HEK293 (cell line): ENCODE results near the gene TCHHL1.

Experiments
- CTCF ChIA-PET: fragments of 350-600 bp; formaldehyde crosslinking; extraction: SDS; loops from one replicate; lab custom pipeline; 2021; ENCODE audit warnings: antibody characterized with exemption; lab: Yijun Ruan, JAX
- POLR2A ChIA-PET: fragments of 300-600 bp; formaldehyde crosslinking; extraction: SDS; loops from one replicate; lab custom pipeline; 2020; ENCODE audit warnings: antibody characterized with exemption, inconsistent platforms; lab: Yijun Ruan, JAX
- H3K27ac ChIP-seq: fragments of 200-500 bp; sonication (Bioruptor generic); 2 replicates; pipeline ENCODE4 v1.5.1; 2014; ENCODE audit warnings: low read depth, low read length, control low read depth, inconsistent platforms; ENCODE audit errors: extremely low read depth
- H3K36me3 ChIP-seq, 2 experiments: fragments of 200-500 bp in 1 of 2; sonication (Bioruptor generic) in 1 of 2; 1 replicate in 1 of 2; 2 replicates in 1 of 2; pipeline ENCODE4 v1.5.1; 2014 to 2017; ENCODE audit warnings: inconsistent platforms in 2 of 2, low read length in 2 of 2; ENCODE audit not compliant: control insufficient read depth in 2 of 2, insufficient read depth in 1 of 2
- H3K4me1 ChIP-seq: fragments of 200-500 bp; sonication (Bioruptor generic); 2 replicates; pipeline ENCODE4 v1.5.1; 2014; ENCODE audit warnings: mild to moderate bottlenecking, low read length, inconsistent platforms; ENCODE audit not compliant: control insufficient read depth, insufficient read depth
- H3K4me3 ChIP-seq: 2 replicates; pipeline ENCODE4 v1.5.1; 2011; ENCODE audit warnings: low read depth, mild to moderate bottlenecking, control low read depth, low read length, moderate library complexity
- H3K9me3 ChIP-seq: fragments of 200-500 bp; sonication (Bioruptor generic); 2 replicates; pipeline ENCODE4 v1.5.1; 2014; ENCODE audit warnings: low read depth, low read length, inconsistent platforms; ENCODE audit not compliant: control insufficient read depth, insufficient read depth
- SETDB1 ChIP-seq: IDR thresholded peaks from one replicate; pipeline ENCODE4 v1.6.1; 2017; ENCODE audit warnings: mild to moderate bottlenecking, low read length, moderate library complexity, mixed read lengths; ENCODE audit not compliant: insufficient read length
- SP2 ChIP-seq: fragments of 450-650 bp; formaldehyde crosslinking; IDR thresholded peaks from 2 replicates; pipeline ENCODE4 v1.5.1; 2016; ENCODE audit warnings: missing biosample characterization, missing genetic modification characterization
- ZBTB20 ChIP-seq: fragments of 450-650 bp; formaldehyde crosslinking; IDR thresholded peaks from 2 replicates; pipeline ENCODE4 v1.5.1; 2016; ENCODE audit warnings: missing biosample characterization, missing genetic modification characterization
- ZBTB7A ChIP-seq: fragments of 450-650 bp; formaldehyde crosslinking; IDR thresholded peaks from 2 replicates; pipeline ENCODE4 v1.5.1; 2016; ENCODE audit warnings: low read depth, missing biosample characterization, missing genetic modification characterization
- ZBTB8A ChIP-seq: fragments of 450-650 bp; formaldehyde crosslinking; IDR thresholded peaks from 2 replicates; pipeline ENCODE4 v1.5.1; 2016; ENCODE audit warnings: missing biosample characterization, missing genetic modification characterization
- ZFHX2 ChIP-seq: fragments of 450-650 bp; formaldehyde crosslinking; conservative IDR thresholded peaks from 2 replicates; pipeline ENCODE4 v1.5.1; 2016; ENCODE audit warnings: missing biosample characterization, missing genetic modification characterization
- ZIC2 ChIP-seq: fragments of 450-650 bp; formaldehyde crosslinking; IDR thresholded peaks from 2 replicates; pipeline ENCODE4 v1.5.1; 2016; ENCODE audit warnings: missing biosample characterization, missing genetic modification characterization
- ZNF121 ChIP-seq: fragments of 450-650 bp; formaldehyde crosslinking; IDR thresholded peaks from 2 replicates; pipeline ENCODE4 v1.5.1; 2016; ENCODE audit warnings: missing biosample characterization, missing genetic modification characterization
- ZNF169 ChIP-seq: fragments of 450-650 bp; formaldehyde crosslinking; IDR thresholded peaks from 2 replicates; pipeline ENCODE4 v1.5.1; 2016; ENCODE audit warnings: missing biosample characterization, missing genetic modification characterization
- ZNF19 ChIP-seq: fragments of 450-650 bp; formaldehyde crosslinking; IDR thresholded peaks from 2 replicates; pipeline ENCODE4; 2016; ENCODE audit warnings: missing biosample characterization, missing genetic modification characterization, low read depth
- ZNF266 ChIP-seq: fragments of 450-650 bp; formaldehyde crosslinking; IDR thresholded peaks from 2 replicates; pipeline ENCODE4 v1.5.1; 2016; ENCODE audit warnings: missing biosample characterization, missing genetic modification characterization, low read depth
- ZNF292 ChIP-seq: fragments of 450-650 bp; formaldehyde crosslinking; IDR thresholded peaks from 2 replicates; pipeline ENCODE4 v1.5.1; 2016; ENCODE audit warnings: low read depth, missing biosample characterization, missing genetic modification characterization, borderline replicate concordance
- ZNF416 ChIP-seq: fragments of 450-650 bp; formaldehyde crosslinking; IDR thresholded peaks from 2 replicates; pipeline ENCODE4 v1.5.1; 2016; ENCODE audit warnings: missing biosample characterization, missing genetic modification characterization
- ZNF426 ChIP-seq: fragments of 450-650 bp; formaldehyde crosslinking; IDR thresholded peaks from 2 replicates; pipeline ENCODE4 v1.5.1; 2017; ENCODE audit warnings: missing biosample characterization, missing genetic modification characterization, mild to moderate bottlenecking, inconsistent platforms, moderate library complexity
- ZNF629 ChIP-seq: fragments of 450-650 bp; formaldehyde crosslinking; IDR thresholded peaks from 2 replicates; pipeline ENCODE4 v1.5.1; 2017; ENCODE audit warnings: missing biosample characterization, missing genetic modification characterization
- ZNF654 ChIP-seq: fragments of 450-650 bp; formaldehyde crosslinking; IDR thresholded peaks from 2 replicates; pipeline ENCODE4 v1.5.1; 2016; ENCODE audit warnings: low read depth, missing biosample characterization, missing genetic modification characterization
- ZNF660 ChIP-seq: fragments of 450-650 bp; IDR thresholded peaks from 2 replicates; pipeline ENCODE4 v1.5.1; 2018; ENCODE audit warnings: missing biosample characterization, mild to moderate bottlenecking, missing genetic modification characterization
- ZNF677 ChIP-seq: fragments of 450-650 bp; IDR thresholded peaks from 2 replicates; pipeline ENCODE4 v1.5.0; 2018; ENCODE audit warnings: missing biosample characterization, mild to moderate bottlenecking, missing genetic modification characterization, moderate library complexity
- ZNF707 ChIP-seq: fragments of 450-650 bp; formaldehyde crosslinking; IDR thresholded peaks from 2 replicates; pipeline ENCODE4 v1.5.1; 2016; ENCODE audit warnings: missing biosample characterization, missing genetic modification characterization
- ZNF76 ChIP-seq: fragments of 450-650 bp; formaldehyde crosslinking; IDR thresholded peaks from 2 replicates; pipeline ENCODE4; 2016; ENCODE audit warnings: low read depth, missing biosample characterization, missing genetic modification characterization, borderline replicate concordance
- ZNF837 ChIP-seq: fragments of 450-650 bp; formaldehyde crosslinking; IDR thresholded peaks from 2 replicates; pipeline ENCODE4 v1.5.1; 2016; ENCODE audit warnings: missing biosample characterization, missing genetic modification characterization
- ZSCAN16 ChIP-seq: fragments of 450-650 bp; formaldehyde crosslinking; IDR thresholded peaks from 2 replicates; pipeline ENCODE4 v1.5.1; 2016; ENCODE audit warnings: missing biosample characterization, missing genetic modification characterization
- ZSCAN4 ChIP-seq: fragments of 450-650 bp; formaldehyde crosslinking; IDR thresholded peaks from 2 replicates; pipeline ENCODE4 v1.5.1; 2017; ENCODE audit warnings: missing biosample characterization, missing genetic modification characterization
- ZSCAN5A ChIP-seq: fragments of 450-650 bp; formaldehyde crosslinking; IDR thresholded peaks from 2 replicates; pipeline ENCODE4 v1.5.1; 2016; ENCODE audit warnings: missing biosample characterization, missing genetic modification characterization
- TF ChIP-seq, protein P1 (sequence below): fragments of 450-650 bp; IDR thresholded peaks from 2 replicates; pipeline ENCODE4 v1.5.1; 2018; ENCODE audit warnings: missing biosample characterization, missing genetic modification characterization
- TF ChIP-seq, protein P2 (sequence below): fragments of 450-650 bp; formaldehyde crosslinking; IDR thresholded peaks from 2 replicates; pipeline ENCODE4 v1.5.1; 2016; ENCODE audit warnings: missing biosample characterization, missing genetic modification characterization
- TF ChIP-seq, protein P3 (sequence below): fragments of 450-650 bp; IDR thresholded peaks from 2 replicates; pipeline ENCODE4 v1.5.1; 2018; ENCODE audit warnings: missing biosample characterization, mild to moderate bottlenecking, missing genetic modification characterization
- TF ChIP-seq, protein P4 (sequence below): fragments of 450-650 bp; formaldehyde crosslinking; IDR thresholded peaks from 2 replicates; pipeline ENCODE4 v1.5.1; 2016; ENCODE audit warnings: missing biosample characterization, missing genetic modification characterization
- TF ChIP-seq, protein P5 (sequence below): fragments of 450-650 bp; formaldehyde crosslinking; IDR thresholded peaks from 2 replicates; pipeline ENCODE4 v1.5.1; 2017; ENCODE audit warnings: missing biosample characterization, missing genetic modification characterization

The TCHHL1 gene

DNA sequence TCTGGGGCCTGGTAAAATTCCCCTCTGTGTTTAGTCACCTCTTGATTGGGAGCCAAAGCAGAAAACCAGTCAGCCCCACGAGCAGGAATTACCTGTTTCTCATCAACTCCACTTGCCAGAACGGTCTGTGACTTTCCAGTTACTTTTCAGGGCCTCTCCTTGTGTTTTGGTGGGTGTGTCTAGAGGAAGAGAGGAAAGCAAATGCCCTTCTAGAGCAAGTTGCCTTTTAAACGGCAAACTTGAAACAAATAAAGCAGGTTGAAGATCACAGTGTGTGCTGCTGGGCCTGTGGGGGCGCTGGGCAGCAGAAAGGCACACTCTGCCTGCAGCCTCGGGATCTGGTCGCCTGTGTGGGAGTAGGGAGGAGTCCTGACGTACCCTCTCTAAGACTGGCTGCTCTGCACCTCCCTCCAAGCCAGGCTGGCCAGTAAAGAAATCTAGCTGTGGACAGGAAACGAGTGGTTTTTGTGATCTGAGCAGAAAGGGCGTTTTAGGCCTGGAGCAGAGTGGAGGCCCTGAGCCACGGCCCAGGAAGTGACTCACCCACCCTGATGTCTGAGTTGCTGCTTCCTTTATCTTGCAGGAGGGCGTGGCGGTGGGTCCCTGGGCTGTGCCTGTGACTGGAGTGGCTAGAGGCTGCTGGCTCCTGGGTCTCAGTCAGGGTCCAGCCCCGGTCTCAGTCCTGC is 41.0 kb downstream of the TCHHL1 start:
- H3K4me3 ChIP-seq: peak overlapping the region; percentile 17
- POLR2A ChIA-PET: interaction anchor here (0.6 to 4.1 kb wide), 8 partner anchors 8 to 537 kb away, joined by 3 to 68 read pairs (median 3); partner anchors contain the start of genes CGN and S100A11
- TF ChIP-seq ZNF629 (tag by site-specific recombination): peak; percentile 79
- TF ChIP-seq ZNF426 (tag by site-specific recombination): no peak
- TF ChIP-seq ZSCAN16 (tag by site-specific recombination): no peak
- TF ChIP-seq ZNF416: no peak
- TF ChIP-seq, protein P1, sequence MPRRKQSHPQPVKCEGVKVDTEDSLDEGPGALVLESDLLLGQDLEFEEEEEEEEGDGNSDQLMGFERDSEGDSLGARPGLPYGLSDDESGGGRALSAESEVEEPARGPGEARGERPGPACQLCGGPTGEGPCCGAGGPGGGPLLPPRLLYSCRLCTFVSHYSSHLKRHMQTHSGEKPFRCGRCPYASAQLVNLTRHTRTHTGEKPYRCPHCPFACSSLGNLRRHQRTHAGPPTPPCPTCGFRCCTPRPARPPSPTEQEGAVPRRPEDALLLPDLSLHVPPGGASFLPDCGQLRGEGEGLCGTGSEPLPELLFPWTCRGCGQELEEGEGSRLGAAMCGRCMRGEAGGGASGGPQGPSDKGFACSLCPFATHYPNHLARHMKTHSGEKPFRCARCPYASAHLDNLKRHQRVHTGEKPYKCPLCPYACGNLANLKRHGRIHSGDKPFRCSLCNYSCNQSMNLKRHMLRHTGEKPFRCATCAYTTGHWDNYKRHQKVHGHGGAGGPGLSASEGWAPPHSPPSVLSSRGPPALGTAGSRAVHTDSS (tag by site-specific recombination): no peak
- TF ChIP-seq ZBTB20 (tag by site-specific recombination): peak; percentile 87; the same call in 1 of the 2 replicates
- TF ChIP-seq ZBTB7A (tag by site-specific recombination): no peak
- TF ChIP-seq, protein P2, sequence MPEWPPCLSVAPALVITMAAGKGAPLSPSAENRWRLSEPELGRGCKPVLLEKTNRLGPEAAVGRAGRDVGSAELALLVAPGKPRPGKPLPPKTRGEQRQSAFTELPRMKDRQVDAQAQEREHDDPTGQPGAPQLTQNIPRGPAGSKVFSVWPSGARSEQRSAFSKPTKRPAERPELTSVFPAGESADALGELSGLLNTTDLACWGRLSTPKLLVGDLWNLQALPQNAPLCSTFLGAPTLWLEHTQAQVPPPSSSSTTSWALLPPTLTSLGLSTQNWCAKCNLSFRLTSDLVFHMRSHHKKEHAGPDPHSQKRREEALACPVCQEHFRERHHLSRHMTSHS (tag by site-specific recombination): no peak
- no peak for TF ChIP-seq ZNF121
- TF ChIP-seq ZFHX2 (tag by site-specific recombination): peak; percentile 62
- peak; percentile 88 for TF ChIP-seq ZBTB8A (tag by site-specific recombination)
- TF ChIP-seq, protein P3, sequence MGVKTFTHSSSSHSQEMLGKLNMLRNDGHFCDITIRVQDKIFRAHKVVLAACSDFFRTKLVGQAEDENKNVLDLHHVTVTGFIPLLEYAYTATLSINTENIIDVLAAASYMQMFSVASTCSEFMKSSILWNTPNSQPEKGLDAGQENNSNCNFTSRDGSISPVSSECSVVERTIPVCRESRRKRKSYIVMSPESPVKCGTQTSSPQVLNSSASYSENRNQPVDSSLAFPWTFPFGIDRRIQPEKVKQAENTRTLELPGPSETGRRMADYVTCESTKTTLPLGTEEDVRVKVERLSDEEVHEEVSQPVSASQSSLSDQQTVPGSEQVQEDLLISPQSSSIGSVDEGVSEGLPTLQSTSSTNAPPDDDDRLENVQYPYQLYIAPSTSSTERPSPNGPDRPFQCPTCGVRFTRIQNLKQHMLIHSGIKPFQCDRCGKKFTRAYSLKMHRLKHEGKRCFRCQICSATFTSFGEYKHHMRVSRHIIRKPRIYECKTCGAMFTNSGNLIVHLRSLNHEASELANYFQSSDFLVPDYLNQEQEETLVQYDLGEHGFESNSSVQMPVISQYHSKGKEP: no peak
- no peak for TF ChIP-seq ZNF19 (tag by site-specific recombination)
- no peak for TF ChIP-seq ZNF169
- no peak for TF ChIP-seq ZNF677 (tag by site-specific recombination)
- TF ChIP-seq ZSCAN4 (tag by site-specific recombination): peak; percentile 73; the same call in 1 of the 2 replicates
- TF ChIP-seq, protein P4, sequence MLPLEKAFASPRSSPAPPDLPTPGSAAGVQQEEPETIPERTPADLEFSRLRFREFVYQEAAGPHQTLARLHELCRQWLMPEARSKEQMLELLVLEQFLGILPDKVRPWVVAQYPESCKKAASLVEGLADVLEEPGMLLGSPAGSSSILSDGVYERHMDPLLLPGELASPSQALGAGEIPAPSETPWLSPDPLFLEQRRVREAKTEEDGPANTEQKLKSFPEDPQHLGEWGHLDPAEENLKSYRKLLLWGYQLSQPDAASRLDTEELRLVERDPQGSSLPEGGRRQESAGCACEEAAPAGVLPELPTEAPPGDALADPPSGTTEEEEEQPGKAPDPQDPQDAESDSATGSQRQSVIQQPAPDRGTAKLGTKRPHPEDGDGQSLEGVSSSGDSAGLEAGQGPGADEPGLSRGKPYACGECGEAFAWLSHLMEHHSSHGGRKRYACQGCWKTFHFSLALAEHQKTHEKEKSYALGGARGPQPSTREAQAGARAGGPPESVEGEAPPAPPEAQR (tag by site-specific recombination): no peak
- TF ChIP-seq ZNF654 (tag by site-specific recombination): no peak
- no peak for TF ChIP-seq ZNF837 (tag by site-specific recombination)
- TF ChIP-seq SP2 (tag by site-specific recombination): peak; percentile 94
- TF ChIP-seq ZNF660 (tag by site-specific recombination): peak; percentile 67; the same call in 1 of the 2 replicates
- no peak for TF ChIP-seq ZNF292 (tag by site-specific recombination)
- TF ChIP-seq ZNF76 (tag by site-specific recombination): no peak
- TF ChIP-seq ZIC2 (tag by site-specific recombination): peak; percentile 8; the same call in 1 of the 2 replicates
- peak; percentile 47 for TF ChIP-seq SETDB1
- no peak for TF ChIP-seq ZNF266
- no peak for TF ChIP-seq ZSCAN5A (tag by site-specific recombination)
- TF ChIP-seq, protein P5, sequence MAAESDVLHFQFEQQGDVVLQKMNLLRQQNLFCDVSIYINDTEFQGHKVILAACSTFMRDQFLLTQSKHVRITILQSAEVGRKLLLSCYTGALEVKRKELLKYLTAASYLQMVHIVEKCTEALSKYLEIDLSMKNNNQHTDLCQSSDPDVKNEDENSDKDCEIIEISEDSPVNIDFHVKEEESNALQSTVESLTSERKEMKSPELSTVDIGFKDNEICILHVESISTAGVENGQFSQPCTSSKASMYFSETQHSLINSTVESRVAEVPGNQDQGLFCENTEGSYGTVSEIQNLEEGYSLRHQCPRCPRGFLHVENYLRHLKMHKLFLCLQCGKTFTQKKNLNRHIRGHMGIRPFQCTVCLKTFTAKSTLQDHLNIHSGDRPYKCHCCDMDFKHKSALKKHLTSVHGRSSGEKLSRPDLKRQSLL (tag by site-specific recombination): no peak
- no peak for TF ChIP-seq ZNF707 (tag by site-specific recombination)

More for the DNA sequence above, 41.0 kb downstream of the TCHHL1 start:
- H3K36me3 ChIP-seq: no peaks in the 10 kb centered on the region
- CTCF ChIA-PET: interaction anchor here (0.6 to 13.0 kb wide), 11 partner anchors 12 to 411 kb away, joined by 3 to 223 read pairs (median 3); partner anchors contain the start of gene S100A11
- H3K4me1 ChIP-seq: peaks cover 8% of the 10 kb centered on the region
- peak overlapping the region; percentile 80 for H3K27ac ChIP-seq
- H3K9me3 ChIP-seq: no peaks in the 10 kb centered on the region
